ENCODE data around the gene LAPTM5. TPM values are rescaled to one million over a fixed set of nuclear protein-coding genes. Genes with fewer than 3 reads are reported as not detected.

The LAPTM5 gene
- total RNA-seq, 4 donors from 2014 or later, result 2.3 to 14.8 (median 10.1) TPM

- intact Hi-C loops (cut with DNase I; ENCODE audit: low total_unique reads) (no loop called here), in situ Hi-C loops (cut with MboI; ENCODE audit: low sequenced_read_pairs in 4 of 4) (loop anchor here (5.0 to 25.0 kb wide), 4 partner anchors 57 to 1833 kb away; no protein-coding TSS in a partner anchor)
- TF ChIP-seq CTCF (IDR thresholded peaks at IDR 0.05 in 4 of 5, conservative IDR thresholded peaks at IDR 0.05 in 1 of 5) (no peak), POLR2A (IDR thresholded peaks at IDR 0.05) (no peak)
- no peak overlapping the region for H3K27ac ChIP-seq
- H3K9me3 ChIP-seq, result no peaks in the 10 kb centered on the region
- peaks cover 0 to 3% of the 10 kb centered on the region in 2 donors for H3K4me1 ChIP-seq
- H3K36me3 ChIP-seq, result no peaks in the 10 kb centered on the region
- ATAC-seq (no peak), DNase-seq (no peak)
- no peak overlapping the region for H3K4me3 ChIP-seq
- no peaks in the 10 kb centered on the region for H3K27me3 ChIP-seq
Measured at GRCh38 chr1:30720271-30721223, 37.0 kb downstream of the LAPTM5 start.

GRCh38 chr1:30719406-30720270 lies 37.9 kb downstream of the LAPTM5 start:
- Histone ChIP-seq H3K27me3 (no peaks in the 10 kb centered on the region), H3K4me1 (peaks cover 0 to 3% of the 10 kb centered on the region in 2 donors), H3K9me3 (no peaks in the 10 kb centered on the region), H3K36me3 (no peaks in the 10 kb centered on the region), H3K4me3 (peak overlapping the region; percentile 60 to 85 (median 73)), H3K27ac (peak overlapping the region; percentile 97 to 98 (median 98))
- TF ChIP-seq POLR2A (IDR thresholded peaks at IDR 0.05), result no peak
- peak in 1 of 5 experiments; percentile 10 for TF ChIP-seq CTCF (IDR thresholded peaks at IDR 0.05 in 4 of 5, conservative IDR thresholded peaks at IDR 0.05 in 1 of 5)
- no peak for ATAC-seq
- in situ Hi-C loops (cut with MboI; ENCODE audit: low sequenced_read_pairs in 4 of 4) (loop anchor here (5.0 to 25.0 kb wide), 5 partner anchors 58 to 1832 kb away; partner anchors contain the start of genes MECR (in 1 of the 4) and PTPRU (in 1 of the 4)), intact Hi-C loops (cut with DNase I; ENCODE audit: low total_unique reads) (loop anchor here (1.0 to 10.0 kb wide), 5 partner anchors 60 to 1835 kb away; no protein-coding TSS in a partner anchor)
- DNase-seq, result no peak

GRCh38 chr1:30718636-30719405 lies 38.8 kb downstream of the LAPTM5 start:
- H3K36me3 ChIP-seq, result no peaks in the 10 kb centered on the region
- intact Hi-C loops (cut with DNase I; ENCODE audit: low total_unique reads) (loop anchor here (1.0 to 10.0 kb wide), 6 partner anchors 60 to 1834 kb away; no protein-coding TSS in a partner anchor), in situ Hi-C loops (cut with MboI; ENCODE audit: low sequenced_read_pairs in 4 of 4) (loop anchor here in 2 of 4 donors (5.0 to 25.0 kb wide), 3 partner anchors 193 to 1832 kb away; partner anchors contain the start of genes MECR (in 1 of the 2) and PTPRU (in 1 of the 2))
- ATAC-seq (peak; percentile 79 to 81), DNase-seq (peak; percentile 71 to 94)
- peaks cover 0 to 3% of the 10 kb centered on the region in 2 donors for H3K4me1 ChIP-seq
- no peaks in the 10 kb centered on the region for H3K9me3 ChIP-seq
- peak overlapping the region; percentile 97 to 98 (median 98) for H3K27ac ChIP-seq
- TF ChIP-seq CTCF (IDR thresholded peaks at IDR 0.05 in 4 of 5, conservative IDR thresholded peaks at IDR 0.05 in 1 of 5), result peak; percentile 98 to 100 (median 99)
- peak; percentile 80 to 85 for TF ChIP-seq POLR2A (IDR thresholded peaks at IDR 0.05)
- H3K27me3 ChIP-seq, result no peaks in the 10 kb centered on the region
- H3K4me3 ChIP-seq, result peak overlapping the region; percentile 60 to 85 (median 73)

Measured in gastrocnemius medialis (tissue), 4 donors.